Spinal cord (tissue), 10 donors: ENCODE data around the gene PARVB. TPM values are rescaled to one million over a fixed set of nuclear protein-coding genes. Genes with fewer than 3 reads are reported as not detected.
A peak's percentile ranks its signal among the peaks of the same experiment; 100 is the strongest.

Source experiments
- DNase-seq, 6 donors: peaks; one replicate each; pipeline versions ENCODE4 v3.0.0 to v3.0.0-alpha.2; 2013 to 2015; ENCODE audit warnings: low spot score in 6 of 6, low read depth in 4 of 6
- H3K27ac ChIP-seq: one replicate; pipeline ENCODE4 v1.5.1; 2013; ENCODE audit warnings: low read depth, low read length, control low read depth
- H3K27me3 ChIP-seq: one replicate; pipeline ENCODE4 v1.6.1; 2013; ENCODE audit warnings: low read length; ENCODE audit not compliant: control insufficient read depth, insufficient read depth
- H3K36me3 ChIP-seq: one replicate; pipeline ENCODE4 v1.6.1; 2013; ENCODE audit warnings: low read length; ENCODE audit not compliant: control insufficient read depth, insufficient read depth
- H3K4me1 ChIP-seq: one replicate; pipeline ENCODE4 v1.6.1; 2013; ENCODE audit warnings: low read length; ENCODE audit not compliant: control insufficient read depth, insufficient read depth
- H3K4me3 ChIP-seq: one replicate; pipeline ENCODE4 v1.5.1; 2013; ENCODE audit warnings: low read depth, low read length, control low read depth
- H3K9me3 ChIP-seq: one replicate; pipeline ENCODE4 v1.6.1; 2013; ENCODE audit warnings: low read length; ENCODE audit not compliant: control insufficient read depth, insufficient read depth
- WGBS: methylation state at CpG from one replicate; pipeline ENCODE4 v1.1.5; 2013; ENCODE audit warnings: missing lambda C conversion rate; ENCODE audit not compliant: insufficient coverage; 5-methylcytosine and 5-hydroxymethylcytosine counted together
- long read RNA-seq, 4 donors: transcript quantifications; one replicate each; lab custom pipeline, GENCODE V29; 2026
- polyA plus RNA-seq, 2 donors: library from polyadenylated mRNA; unstranded; fragments of 120-200 nt; gene quantifications; one replicate each; pipeline ENCODE4 v1.2.1, GENCODE V29; 2013; ENCODE audit not compliant: insufficient read length in 2 of 2
- total RNA-seq, 2 donors: library from RNA; depleted of rRNA in 1 of 2; stranded (reverse); fragments of 120-200 nt in 1 of 2; fragments of >200 nt in 1 of 2; gene quantifications; one replicate each; pipeline versions ENCODE4 v1.2.3 to v1.2.4, GENCODE V29; 2013 to 2014
- donor health status: healthy.

The PARVB gene, protein sequence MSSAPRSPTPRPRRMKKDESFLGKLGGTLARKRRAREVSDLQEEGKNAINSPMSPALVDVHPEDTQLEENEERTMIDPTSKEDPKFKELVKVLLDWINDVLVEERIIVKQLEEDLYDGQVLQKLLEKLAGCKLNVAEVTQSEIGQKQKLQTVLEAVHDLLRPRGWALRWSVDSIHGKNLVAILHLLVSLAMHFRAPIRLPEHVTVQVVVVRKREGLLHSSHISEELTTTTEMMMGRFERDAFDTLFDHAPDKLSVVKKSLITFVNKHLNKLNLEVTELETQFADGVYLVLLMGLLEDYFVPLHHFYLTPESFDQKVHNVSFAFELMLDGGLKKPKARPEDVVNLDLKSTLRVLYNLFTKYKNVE
- total RNA-seq (10 to 100 TPM in 1 of 2 donors, 1 to 10 TPM in 1; 9.7 to 19.8 TPM), polyA plus RNA-seq (10 to 100 TPM; 18.0 to 26.0 TPM)
- long read RNA-seq, donor 1, full-length matches to known transcripts: 4 of 4 reads
- long read RNA-seq, donor 1, partial matches to known transcripts: 0 of 4 reads
- long read RNA-seq, donor 1, other reads (novel, unspliced or antisense): 0 of 4 reads
- long read RNA-seq, donor 2, full-length matches to known transcripts: 3 of 3 reads
- long read RNA-seq, donor 2, partial matches to known transcripts: 0 of 3 reads
- long read RNA-seq, donor 2, other reads (novel, unspliced or antisense): 0 of 3 reads
- long read RNA-seq, donor 3, full-length matches to known transcripts: 1 of 1 reads
- long read RNA-seq, donor 3, partial matches to known transcripts: 0 of 1 reads
- long read RNA-seq, donor 3, other reads (novel, unspliced or antisense): 0 of 1 reads
- long read RNA-seq, donor 4, full-length matches to known transcripts: 13 of 13 reads
- long read RNA-seq, donor 4, partial matches to known transcripts: 0 of 13 reads
- long read RNA-seq, donor 4, other reads (novel, unspliced or antisense): 0 of 13 reads

DNA sequence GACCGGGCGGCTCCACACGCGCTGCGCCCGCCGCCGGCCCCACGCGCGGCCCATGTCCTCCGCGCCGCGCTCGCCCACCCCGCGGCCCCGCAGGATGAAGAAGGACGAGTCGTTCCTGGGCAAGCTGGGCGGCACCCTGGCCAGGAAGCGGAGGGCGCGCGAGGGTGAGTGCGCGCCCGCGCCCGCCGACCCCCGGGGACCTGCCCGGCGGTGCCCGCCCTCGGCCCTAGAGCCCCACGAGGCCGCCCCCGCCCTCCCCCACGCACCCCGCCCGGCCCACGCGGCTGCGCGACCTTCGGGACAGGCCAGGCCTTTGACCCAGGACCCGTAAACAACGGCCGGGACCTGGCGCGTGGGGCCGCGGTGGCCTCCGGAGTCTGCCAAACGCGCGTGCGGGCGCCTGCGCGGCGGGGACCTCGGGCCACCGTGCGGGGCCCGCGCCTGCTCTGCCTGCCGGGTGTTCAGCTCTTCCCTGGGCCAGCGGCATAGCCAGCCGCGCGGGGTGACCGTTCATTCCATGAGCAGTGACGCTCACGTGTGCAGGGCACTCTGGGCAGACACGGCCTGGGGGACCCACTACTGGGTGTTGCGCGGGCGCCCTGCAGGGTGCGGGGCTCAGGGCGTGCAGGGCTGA, at the start of gene PARVB:
PARVB (plus strand) TSS at position 15 of the 634 bp plus-strand sequence; CDS start at position 53, 38 bp downstream.
- Histone ChIP-seq H3K27me3 (peaks cover 4% of the 10 kb centered on the region), H3K27ac (no peak within 1 kb of the TSS), H3K9me3 (no peaks in the 10 kb centered on the region), H3K4me1 (peaks cover 42% of the 10 kb centered on the region), H3K4me3 (peak within 1 kb of the TSS; percentile 40), H3K36me3 (no peaks in the 10 kb centered on the region)
- DNase-seq: peak in 2 of 6 donors; percentile 49 to 57
- 6% methylated on average over 83 of the region's 83 CpGs for WGBS

DNA sequence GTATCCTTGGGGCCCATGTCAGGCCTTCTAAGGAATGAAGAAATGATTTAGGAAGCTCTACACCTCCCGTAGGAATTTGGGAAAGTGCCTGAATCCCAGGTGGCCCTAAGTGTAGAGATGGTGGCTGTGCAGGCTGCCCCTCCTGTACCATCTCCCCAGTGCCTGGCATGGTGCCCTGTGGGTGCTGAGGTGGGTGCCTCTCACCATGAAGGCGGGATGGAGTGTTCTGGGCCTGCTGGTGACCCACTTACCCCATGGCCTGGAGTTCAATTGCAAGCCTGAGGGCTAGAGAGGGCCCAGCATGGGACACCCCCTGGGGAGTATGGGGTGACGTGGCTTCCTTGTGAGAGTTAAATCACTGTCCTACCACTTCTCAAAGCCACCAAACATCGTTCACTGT, 49.1 kb upstream of the PARVB start:
- Histone ChIP-seq H3K27me3 (no peaks in the 10 kb centered on the region), H3K4me1 (no peaks in the 10 kb centered on the region), H3K4me3 (no peak overlapping the region), H3K27ac (no peak overlapping the region), H3K9me3 (no peaks in the 10 kb centered on the region), H3K36me3 (peaks cover 79% of the 10 kb centered on the region)
- 0% methylated on average over 1 of the region's 4 CpGs for WGBS
- no peak for DNase-seq

DNA sequence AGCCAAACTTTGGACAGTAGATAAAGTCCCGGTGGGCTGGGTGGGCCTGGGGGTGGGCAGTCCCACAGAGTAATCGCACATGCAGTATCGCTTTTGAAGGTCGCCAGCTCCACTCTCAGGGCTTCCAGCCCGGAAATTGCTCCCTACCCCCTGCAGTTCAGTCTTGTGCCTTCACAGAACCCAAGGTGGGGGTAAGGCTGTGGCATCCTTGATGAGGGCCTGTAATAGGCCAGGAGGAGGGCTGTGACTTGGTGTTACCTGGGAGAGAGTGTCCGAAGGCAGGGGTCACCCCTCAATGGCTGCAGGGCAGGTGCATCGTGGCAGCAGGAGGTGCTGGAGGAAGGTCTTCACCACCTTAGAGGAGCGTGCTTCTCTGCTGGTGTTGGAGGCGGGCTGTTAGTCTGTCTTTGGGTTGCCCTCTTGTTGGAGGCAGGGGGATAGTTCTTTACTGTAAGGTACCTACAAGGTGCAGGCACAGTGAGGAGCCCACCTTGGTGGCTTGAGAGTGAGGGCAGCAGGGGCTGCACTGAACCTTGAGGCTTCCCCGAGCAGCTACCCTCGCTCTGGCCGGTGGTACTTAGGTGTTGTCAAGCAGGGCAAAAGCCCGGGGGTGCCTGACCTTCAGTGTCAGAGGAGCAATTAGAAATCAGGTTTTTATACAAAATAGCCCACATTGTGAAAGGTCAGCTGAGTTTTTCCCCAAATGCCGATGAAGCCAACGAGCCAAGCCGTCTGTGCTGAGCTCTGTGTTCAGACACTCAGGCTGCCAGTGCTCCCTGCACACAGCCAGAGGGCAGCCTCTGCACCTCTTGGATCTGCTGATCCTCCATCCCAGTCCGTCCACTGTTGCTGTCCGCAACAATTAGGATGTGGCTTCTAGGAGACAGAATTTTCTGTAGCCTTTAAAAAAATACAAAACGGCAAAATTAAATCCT, 47.0 kb upstream of the PARVB start:
- no peaks in the 10 kb centered on the region for H3K27me3 ChIP-seq
- H3K4me1 ChIP-seq: no peaks in the 10 kb centered on the region
- no peaks in the 10 kb centered on the region for H3K9me3 ChIP-seq
- 92% methylated on average over 17 of the region's 19 CpGs for WGBS
- H3K27ac ChIP-seq: no peak overlapping the region
- no peak for DNase-seq
- peaks cover 83% of the 10 kb centered on the region for H3K36me3 ChIP-seq
- H3K4me3 ChIP-seq: no peak overlapping the region

DNA sequence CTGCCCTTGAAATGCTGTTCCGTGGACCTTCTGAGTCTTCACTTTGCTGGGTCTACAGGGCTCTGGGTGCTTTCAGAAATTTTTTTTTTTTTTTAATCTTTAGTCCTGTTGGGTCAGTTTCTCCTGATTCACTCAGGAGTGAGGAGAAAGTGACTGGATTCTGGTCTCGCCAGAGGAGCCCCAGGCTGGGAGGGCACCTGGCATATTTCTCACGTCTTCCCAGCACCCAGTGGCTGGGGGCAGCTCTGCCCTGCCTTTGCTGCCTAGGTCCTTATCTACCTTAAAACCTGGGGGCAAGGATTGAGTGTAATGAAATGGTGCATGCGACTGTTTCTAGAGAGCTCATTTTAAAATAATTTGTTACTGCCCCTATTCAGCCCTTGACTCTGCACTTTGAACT, 45.5 kb upstream of the PARVB start:
- 94% methylated on average over 3 of the region's 4 CpGs for WGBS
- DNase-seq: no peak
- Histone ChIP-seq H3K4me1 (no peaks in the 10 kb centered on the region), H3K36me3 (peaks cover 90% of the 10 kb centered on the region), H3K27me3 (no peaks in the 10 kb centered on the region), H3K4me3 (no peak overlapping the region), H3K9me3 (no peaks in the 10 kb centered on the region), H3K27ac (no peak overlapping the region)

DNA sequence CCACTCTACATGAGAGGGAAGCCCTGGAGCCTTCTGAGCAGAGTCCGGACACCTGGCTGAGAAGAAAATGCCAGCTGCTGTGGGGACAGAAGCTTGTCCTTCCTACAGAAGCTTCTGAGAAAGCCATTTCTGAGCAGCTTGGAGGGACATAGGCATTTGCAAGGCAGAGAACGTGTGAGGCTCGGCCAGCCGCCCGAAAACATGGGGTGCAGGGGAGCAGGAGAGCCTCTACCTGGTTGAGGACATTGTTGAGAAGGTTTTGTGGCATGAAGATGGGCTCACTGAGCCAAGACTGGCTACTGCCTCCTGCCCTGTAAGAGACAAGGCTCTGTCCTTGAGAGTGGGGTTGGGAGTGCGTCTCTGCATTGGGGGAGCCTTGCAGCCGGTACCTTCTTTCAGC, 43.5 kb upstream of the PARVB start:
- Histone ChIP-seq H3K4me1 (no peaks in the 10 kb centered on the region), H3K27me3 (no peaks in the 10 kb centered on the region), H3K27ac (no peak overlapping the region), H3K9me3 (no peaks in the 10 kb centered on the region), H3K4me3 (no peak overlapping the region), H3K36me3 (peaks cover 88% of the 10 kb centered on the region)
- 95% methylated on average over 7 of the region's 7 CpGs for WGBS
- DNase-seq: no peak

DNA sequence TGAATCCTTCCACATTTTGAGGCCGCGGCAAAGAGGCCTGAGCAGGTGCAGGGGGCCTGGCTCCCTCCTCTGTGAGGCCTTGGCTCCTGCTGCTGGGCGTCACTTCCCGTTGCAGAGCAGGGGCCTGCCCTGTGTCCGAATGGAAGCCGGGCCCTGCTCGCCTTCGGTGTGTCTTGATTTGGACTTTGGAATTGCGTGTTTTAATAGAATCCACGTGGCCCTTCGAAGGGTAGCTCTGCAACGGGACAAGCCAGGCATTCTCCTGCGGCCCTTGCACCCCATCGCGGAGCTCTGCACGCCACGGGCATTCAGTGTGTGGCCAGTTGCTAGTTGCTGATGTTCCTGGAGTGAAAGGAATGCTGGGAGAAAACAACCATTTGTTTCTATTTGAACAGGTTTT, 43.1 kb upstream of the PARVB start:
- Histone ChIP-seq H3K27ac (no peak overlapping the region), H3K36me3 (peaks cover 86% of the 10 kb centered on the region), H3K4me3 (no peak overlapping the region), H3K4me1 (no peaks in the 10 kb centered on the region), H3K27me3 (no peaks in the 10 kb centered on the region), H3K9me3 (no peaks in the 10 kb centered on the region)
- WGBS: 94% methylated on average over 13 of the region's 17 CpGs
- DNase-seq: no peak

DNA sequence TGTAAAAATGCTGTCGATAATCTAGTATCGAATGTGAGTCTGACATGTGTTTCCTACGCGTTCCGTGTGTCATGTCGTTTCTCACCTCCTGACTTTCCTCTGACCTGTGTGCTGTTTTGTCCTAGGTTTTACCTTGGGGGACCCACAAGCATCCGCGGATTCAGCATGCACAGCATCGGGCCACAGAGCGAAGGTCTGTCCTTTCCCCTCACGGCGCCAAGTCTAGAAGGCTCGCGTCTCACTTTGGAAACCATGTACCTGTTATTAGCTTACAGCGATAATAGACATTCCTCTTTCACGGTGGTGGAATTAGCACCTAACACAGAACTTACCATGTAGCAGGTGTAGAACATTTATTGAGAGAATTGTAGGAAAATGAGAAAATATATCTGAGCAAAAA, 40.3 kb upstream of the PARVB start:
- no peak for DNase-seq
- no peaks in the 10 kb centered on the region for H3K9me3 ChIP-seq
- H3K36me3 ChIP-seq: peaks cover 65% of the 10 kb centered on the region
- 98% methylated on average over 15 of the region's 16 CpGs for WGBS
- H3K4me1 ChIP-seq: no peaks in the 10 kb centered on the region
- H3K27ac ChIP-seq: no peak overlapping the region
- no peaks in the 10 kb centered on the region for H3K27me3 ChIP-seq
- no peak overlapping the region for H3K4me3 ChIP-seq

DNA sequence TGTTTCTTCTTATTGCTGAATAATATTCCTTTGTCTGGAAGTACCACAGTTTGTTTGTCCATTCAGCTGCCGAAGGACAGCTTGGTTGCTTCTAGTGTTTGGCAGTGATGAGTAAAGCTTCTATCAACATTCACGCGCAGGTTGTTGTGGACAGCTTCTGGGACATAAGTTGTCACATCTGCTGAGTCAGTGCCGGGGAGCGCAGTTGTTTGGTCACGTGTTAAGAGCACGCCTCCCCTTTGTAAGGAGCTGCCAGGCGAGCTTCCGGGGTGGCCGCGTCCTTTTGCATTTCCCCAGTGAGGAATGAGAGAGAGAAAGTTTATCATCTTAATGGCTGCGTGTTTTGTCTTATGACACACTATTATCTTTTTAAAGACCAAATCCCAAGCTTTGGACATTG, 38.6 kb upstream of the PARVB start:
- no peak for DNase-seq
- 72% methylated on average over 4 of the region's 12 CpGs for WGBS

More for the DNA sequence above, 38.6 kb upstream of the PARVB start:
- H3K36me3 ChIP-seq: peaks cover 64% of the 10 kb centered on the region
- no peak overlapping the region for H3K4me3 ChIP-seq
- H3K9me3 ChIP-seq: no peaks in the 10 kb centered on the region
- H3K4me1 ChIP-seq: no peaks in the 10 kb centered on the region
- H3K27me3 ChIP-seq: no peaks in the 10 kb centered on the region
- H3K27ac ChIP-seq: no peak overlapping the region
